NCI-H524 treated with DMSO at 0.1 percent for 48 hours (cell line): ENCODE data around the gene STMND1.

Source experiments
- DNase-seq: peaks from one replicate; lab custom pipeline; 2025; lab: John Stamatoyannopoulos, UW

STMND1 gene

DNA sequence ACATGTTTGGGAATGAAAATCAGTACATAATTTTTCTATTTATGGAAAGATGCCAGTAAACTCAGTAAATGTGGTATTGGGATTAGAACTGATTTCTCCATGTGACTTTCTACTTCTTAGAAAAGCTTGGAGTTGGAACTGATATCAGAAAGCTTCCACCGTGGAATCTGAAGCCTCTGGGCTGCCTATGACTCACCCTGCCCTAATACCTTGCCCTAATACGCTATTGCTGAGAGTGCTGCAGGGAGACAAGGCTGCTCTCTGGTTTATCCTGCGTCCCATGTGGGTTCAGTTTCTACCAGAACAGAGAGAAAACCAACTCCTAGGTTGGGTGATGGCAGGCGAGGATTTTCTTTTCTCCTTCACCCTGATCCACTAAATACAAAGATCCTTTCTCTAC lies 3.3 kb upstream of the STMND1 start:
- DNase-seq, result no peak

- DNase-seq, result no peak
Observed at GRCh38 chr6:17099401-17100059, 2.3 kb upstream of the STMND1 start.

DNA sequence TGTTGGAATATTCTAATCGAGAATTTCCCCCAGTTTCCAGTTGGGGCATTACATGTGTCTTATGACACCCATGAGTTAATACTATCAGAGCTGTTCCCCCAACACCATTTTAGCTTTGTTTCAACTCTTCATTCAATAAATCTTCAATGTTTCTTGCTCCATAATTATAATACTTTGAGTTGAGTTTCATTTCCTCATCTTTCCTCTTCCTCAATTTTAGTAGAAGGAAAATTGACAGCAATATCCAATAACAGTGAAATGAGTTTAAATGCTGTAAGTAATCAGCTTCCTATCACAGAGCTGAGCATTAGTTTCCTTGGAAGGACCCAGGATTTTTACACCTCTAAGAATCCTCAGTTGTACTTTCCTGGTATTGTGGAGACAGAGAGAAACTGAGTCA lies 1.0 kb upstream of the STMND1 start:
- no peak for DNase-seq

- DNase-seq, result no peak
Observed at GRCh38 chr6:17102258-17102870, 514 bp downstream of the STMND1 start.

DNA sequence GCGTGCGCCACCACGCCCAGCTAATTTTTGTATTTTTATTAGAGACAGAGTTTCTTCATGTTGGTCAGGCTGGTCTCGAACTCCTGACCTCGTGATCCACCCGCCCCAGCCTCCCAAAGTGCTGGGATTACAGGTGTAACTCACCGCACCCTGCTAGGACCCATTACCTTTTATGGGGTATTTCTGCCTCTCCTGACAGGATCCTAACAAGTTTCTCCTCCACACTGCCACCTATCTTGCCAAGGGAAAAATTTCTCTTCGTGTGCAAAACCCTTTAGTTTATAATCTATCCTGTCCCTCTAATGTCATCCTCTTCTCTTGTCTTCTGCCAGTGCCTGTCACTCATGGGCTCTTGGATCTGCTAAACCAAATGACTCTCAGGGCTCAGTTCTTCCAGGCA lies 1.9 kb downstream of the STMND1 start:
- DNase-seq, result no peak

GRCh38 chr6:17107863-17108262 lies 6.0 kb downstream of the STMND1 start:
- no peak for DNase-seq

DNA sequence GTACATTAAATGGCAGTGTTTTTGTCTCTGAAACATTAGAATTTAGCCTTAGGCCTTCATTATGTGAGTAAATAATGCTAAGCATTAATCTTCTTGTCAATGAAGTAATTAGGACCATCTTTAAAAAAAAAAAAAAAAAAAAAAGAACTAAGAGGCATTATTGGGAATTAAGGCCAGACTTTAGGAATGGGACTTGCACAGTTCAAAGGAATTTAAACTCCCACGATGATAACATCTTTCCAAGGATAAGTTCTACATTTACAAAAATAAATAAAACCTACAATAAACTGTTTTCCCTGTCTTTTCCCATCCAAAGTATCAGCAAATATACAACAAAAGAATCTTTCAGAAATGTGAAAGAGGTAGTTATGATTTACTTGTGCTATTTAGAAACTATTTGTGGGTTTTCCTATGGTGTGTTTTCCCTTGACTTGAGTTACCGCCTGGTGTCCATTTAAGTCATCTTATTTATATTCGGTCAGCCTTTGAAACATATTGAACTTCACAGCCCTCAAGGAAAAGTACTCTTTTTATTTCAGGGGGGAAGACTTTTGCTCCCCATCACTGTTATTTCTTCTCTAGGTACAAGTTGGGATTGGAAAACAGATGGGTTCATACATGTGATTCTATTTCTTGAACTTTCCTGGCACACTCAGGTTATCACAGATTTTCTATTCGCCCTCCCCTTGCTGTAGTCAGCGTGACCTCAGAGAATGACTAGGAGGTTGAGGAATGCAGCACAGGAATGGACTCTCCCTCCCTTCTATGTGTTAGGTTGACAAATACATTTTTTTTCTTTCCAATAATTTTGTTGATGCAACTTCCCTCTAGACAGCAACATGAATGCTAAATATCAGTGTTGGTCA lies 13.6 kb downstream of the STMND1 start:
- DNase-seq, result no peak

DNA sequence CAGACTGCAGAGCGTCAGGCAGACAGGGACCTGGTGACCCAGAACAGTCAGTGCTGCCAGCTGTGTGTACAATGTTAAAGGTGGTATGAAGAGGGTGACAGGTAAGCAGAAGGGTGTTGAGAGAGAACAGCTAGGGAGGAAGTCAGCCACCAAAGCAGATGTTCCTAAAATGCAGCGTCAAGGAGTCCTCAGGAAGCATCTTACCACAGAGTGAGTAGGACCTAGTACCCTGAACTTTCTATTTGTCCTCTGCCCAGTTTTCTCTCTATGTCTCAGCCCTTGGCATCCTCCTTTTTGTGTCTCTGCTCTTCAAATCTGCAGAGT lies 14.2 kb downstream of the STMND1 start:
- no peak for DNase-seq

GRCh38 chr6:17120019-17120418 lies 18.2 kb downstream of the STMND1 start:
- DNase-seq, result no peak

- DNase-seq, result no peak
Observed at GRCh38 chr6:17125407-17125806, 23.6 kb downstream of the STMND1 start.

- no peak for DNase-seq
Observed at GRCh38 chr6:17130786-17131185, 28.9 kb downstream of the STMND1 start.

DNA sequence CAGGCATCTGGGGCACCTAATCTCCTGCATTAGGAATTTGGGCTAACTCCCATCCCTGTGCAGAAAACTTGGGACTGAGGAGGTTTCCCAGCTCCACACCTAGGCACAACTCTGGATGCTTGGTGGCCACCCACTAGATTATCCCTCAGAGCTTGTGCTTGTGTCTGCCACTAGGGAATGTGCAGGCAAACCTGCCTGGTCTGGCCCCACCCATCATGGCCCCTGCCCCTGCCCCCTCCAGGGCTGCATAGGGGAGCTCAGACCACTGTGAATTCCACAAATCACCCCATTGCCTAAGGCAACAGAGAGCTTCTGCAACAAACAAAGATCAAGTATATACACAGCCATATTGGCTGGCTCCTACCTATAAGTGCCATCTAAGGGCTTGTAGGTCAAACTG lies 31.1 kb downstream of the STMND1 start:
- DNase-seq, result no peak

GRCh38 chr6:17138033-17138432 lies 36.2 kb downstream of the STMND1 start:
- DNase-seq, result no peak

DNA sequence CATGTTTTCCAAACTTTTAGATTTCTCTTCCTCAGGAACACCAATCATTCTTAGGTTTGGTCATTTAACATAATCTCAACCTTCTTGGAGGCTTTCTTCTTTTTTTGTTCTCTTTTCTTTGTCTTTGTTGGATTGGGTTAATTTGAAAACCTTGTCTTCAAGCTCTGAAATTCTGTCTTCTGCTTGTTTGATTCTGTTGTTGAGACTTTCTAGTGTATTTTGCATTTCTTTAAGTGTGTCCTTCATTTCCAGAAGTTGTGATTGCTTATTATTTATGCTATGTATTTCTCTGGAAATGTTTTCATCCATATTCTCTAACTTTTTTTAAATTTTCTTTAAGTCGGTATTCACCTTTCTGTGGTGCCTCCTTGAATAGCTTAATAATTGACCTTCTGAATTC lies 42.2 kb downstream of the STMND1 start:
- DNase-seq, result no peak

DNA sequence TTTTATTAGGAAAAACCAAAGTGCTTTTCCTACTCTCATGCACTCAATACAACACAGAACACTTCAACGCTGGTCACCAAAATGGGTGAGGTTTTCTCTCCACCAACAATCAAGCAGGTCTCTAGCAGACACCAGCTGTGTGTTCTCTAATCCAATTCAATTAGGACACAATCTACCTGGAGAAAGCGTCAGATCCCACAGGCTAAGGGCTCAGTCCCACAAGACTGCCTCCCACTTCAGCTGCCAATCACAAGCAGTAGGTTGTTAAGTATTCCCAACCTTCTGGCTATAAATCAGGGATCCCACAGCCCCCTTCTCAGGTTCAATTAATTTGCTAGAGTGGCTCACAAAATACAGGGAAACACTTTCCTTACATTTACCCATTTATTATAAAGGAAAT lies 47.7 kb downstream of the STMND1 start:
- peak; percentile 93 for DNase-seq

DNA sequence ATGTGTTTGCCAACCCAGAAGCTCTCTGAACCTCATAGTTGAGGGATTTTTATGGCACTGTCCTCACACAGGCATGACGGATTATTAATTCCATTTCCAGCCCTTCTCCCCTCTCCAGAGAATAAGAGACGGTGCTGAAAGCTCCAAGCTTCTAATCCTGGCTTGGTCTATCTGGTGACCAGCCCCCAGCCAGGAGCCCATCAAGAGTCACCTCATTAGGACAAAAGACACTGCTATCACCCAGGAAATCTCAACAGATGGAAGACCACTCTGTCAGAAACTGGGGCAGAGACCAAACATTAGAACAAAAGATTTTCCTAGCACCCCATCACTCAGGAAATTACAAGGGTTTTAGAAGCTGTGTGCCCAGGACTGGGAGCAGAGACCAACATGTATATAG lies 48.2 kb downstream of the STMND1 start:
- no peak for DNase-seq

DNA sequence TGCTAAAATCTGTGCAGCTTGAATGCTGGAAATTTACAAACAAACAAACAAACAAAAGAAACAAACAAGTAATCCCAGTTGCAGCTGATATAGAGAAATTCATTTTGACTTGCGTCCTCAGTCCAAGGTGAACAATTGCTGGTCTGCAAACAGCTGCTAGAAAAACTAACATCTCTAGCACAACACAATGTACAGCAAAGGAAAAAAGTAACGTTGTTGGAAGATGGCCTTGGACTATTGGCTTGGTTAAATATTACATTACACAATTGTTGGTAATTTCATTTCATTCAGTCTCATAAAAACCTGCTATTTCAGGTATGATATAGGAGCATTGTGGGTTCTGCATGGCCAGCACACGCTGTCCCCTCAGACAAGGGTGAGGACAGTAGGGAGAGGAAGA lies 50.0 kb downstream of the STMND1 start:
- no peak for DNase-seq

- no peak for DNase-seq
Observed at GRCh38 chr6:17152703-17153102, 50.9 kb downstream of the STMND1 start.

DNA sequence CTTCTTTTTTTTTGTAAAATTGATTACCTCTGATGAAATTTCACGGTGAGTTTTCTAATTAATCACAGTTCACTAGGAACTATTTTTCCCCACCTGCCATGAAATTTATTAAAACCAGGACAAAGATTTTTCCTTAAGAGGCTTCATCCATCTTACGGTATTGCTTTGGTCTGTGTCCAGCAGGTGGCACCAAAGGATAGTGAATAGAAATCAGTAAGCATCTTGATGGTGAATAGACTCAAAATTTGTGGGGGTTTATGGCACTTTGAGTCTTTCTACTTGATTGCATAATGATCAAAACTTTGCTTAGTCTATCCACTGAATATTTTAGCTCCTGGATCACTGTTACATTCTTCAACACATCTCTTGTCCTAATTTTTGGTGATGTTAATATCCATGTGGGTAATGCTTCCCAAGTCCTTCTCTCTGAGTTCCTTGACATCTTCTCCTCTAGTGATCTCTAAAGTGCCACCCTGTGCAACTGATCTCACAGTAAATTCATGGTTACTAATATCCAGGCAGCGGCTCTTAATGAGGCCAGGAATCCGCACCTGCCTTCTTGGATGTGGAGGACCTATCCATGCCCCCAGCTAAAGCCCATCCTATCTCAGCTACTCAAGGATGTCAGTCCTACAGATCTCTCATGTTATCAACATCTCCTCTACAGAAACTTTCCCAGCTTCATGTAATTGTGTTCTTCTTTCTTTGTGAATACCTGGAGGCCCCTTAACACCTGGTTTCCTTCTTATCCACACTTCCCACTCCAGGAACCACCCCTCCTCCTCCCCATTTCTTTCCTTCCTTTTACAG lies 54.5 kb downstream of the STMND1 start:
- peak; percentile 21 for DNase-seq

DNA sequence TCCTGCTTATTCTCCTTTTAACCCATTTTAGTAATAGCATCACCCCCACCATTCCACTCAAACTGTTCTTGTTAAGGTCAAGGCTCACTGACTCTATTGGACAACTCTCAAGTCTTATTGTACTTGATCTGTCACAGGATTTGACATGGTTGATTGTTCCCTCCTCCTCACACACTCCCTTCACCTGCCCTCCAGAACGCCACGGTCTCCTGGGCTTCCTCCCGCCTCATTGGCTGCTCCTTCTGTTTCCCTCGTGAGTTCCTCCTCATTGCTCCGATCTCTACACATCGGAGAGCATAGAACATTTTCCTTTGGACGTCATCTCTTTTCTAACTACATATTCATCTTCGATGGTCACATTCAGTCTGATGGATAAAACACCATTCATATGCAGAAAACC lies 55.1 kb downstream of the STMND1 start:
- DNase-seq, result no peak

DNA sequence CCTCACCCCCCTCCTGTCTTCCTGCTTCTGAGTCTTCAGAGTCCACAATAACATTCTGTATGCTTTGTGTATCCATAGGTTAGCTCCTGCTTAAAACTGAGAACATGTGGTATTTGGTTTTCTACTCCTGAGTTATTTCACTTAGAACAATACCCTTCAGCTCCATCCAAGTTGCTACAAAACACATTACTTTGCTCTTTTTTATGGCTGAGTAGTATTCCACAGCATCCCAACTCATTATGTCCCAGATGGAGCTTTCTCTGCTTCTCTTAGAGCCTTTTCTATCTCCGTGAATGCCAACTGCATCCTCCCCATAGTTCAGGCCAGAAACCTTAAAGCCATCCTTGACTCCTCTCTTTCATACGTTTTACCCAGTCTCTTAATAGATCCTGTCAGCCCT lies 55.8 kb downstream of the STMND1 start:
- DNase-seq, result no peak

DNA sequence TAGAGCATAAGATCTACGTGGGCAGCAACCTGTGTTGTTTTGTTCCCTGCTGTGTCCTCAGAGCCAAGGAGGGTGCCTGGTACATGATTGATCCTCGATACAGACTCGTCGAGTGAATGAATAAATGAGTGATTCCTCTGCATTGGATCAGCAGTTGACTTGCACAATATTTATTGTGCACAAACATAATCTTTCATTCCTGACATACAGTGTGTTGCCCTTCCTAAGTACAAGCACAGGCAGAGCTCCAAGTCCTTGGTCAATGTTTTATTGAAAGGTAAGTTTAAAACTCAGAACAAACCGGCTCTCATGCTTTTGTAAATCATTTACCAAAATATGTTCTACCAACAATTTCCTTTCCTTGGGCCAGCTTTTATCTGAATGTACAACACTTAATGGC lies 57.4 kb downstream of the STMND1 start:
- DNase-seq, result no peak

DNA sequence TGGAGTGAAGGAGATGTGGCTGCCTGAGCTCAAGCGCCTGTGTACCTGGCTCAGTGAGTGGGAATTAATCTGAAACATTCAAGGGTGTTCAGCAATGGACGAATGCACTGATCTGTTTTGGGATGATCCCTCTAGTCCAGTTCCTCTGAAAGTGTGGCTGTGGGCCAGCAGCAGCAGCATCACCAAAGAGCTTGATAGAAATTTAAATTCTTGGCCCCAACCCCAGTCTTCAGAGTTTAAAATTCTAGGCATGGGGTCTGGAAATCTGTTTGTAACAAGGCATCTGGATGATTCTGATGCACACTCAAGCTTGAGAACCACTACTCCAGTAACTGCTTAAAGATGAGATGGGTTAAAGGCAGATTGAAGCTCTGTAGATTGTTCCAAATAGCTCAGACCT lies 59.2 kb downstream of the STMND1 start:
- DNase-seq, result no peak
